SK-N-SH (cell line): ENCODE data around the gene LOC128125822.

Source experiments
- CHD2 ChIP-seq: fragments of 150-350 bp; IDR thresholded peaks from 2 replicates; pipeline ENCODE4 v1.6.1; 2018; ENCODE audit warnings: low read length; ENCODE audit not compliant: partially characterized antibody
- EP300 ChIP-seq, 2 experiments: IDR thresholded peaks; 2 replicates each; pipeline versions ENCODE4 v1.4.0 to v1.6.1; 2012; ENCODE audit warnings: borderline replicate concordance in 1 of 2, low read depth in 1 of 2, low read length in 1 of 2
- GABPA ChIP-seq: IDR thresholded peaks from 2 replicates; pipeline ENCODE4 v1.4.0; 2012; ENCODE audit warnings: low read depth, mild to moderate bottlenecking
- JUND ChIP-seq: IDR thresholded peaks from 2 replicates; pipeline ENCODE4 v1.4.0; 2012
- NRF1 ChIP-seq: IDR thresholded peaks from 2 replicates; pipeline ENCODE4 v1.6.1; 2012; ENCODE audit warnings: low read depth, mild to moderate bottlenecking, low read length
- RFX5 ChIP-seq: IDR thresholded peaks from 2 replicates; pipeline ENCODE4 v1.6.1; 2012; ENCODE audit warnings: mild to moderate bottlenecking, improper control_type of control experiment, low read length
- TEAD4 ChIP-seq: IDR thresholded peaks from 2 replicates; pipeline ENCODE4 v1.4.0; 2012; ENCODE audit warnings: mild to moderate bottlenecking, borderline replicate concordance; ENCODE audit not compliant: insufficient read depth
- TF ChIP-seq, protein P1 (sequence below): fragments of 200-600 bp; sonication (generic); IDR thresholded peaks from 2 replicates; pipeline ENCODE4 v1.6.1; 2017; ENCODE audit warnings: antibody characterized with exemption, mild to moderate bottlenecking, moderate library complexity
- TF ChIP-seq, protein P2 (sequence below): IDR thresholded peaks from 2 replicates; pipeline ENCODE4 v1.4.0; 2012; ENCODE audit warnings: low read depth, borderline replicate concordance

- TF ChIP-seq, protein P1, sequence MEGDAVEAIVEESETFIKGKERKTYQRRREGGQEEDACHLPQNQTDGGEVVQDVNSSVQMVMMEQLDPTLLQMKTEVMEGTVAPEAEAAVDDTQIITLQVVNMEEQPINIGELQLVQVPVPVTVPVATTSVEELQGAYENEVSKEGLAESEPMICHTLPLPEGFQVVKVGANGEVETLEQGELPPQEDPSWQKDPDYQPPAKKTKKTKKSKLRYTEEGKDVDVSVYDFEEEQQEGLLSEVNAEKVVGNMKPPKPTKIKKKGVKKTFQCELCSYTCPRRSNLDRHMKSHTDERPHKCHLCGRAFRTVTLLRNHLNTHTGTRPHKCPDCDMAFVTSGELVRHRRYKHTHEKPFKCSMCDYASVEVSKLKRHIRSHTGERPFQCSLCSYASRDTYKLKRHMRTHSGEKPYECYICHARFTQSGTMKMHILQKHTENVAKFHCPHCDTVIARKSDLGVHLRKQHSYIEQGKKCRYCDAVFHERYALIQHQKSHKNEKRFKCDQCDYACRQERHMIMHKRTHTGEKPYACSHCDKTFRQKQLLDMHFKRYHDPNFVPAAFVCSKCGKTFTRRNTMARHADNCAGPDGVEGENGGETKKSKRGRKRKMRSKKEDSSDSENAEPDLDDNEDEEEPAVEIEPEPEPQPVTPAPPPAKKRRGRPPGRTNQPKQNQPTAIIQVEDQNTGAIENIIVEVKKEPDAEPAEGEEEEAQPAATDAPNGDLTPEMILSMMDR = no peak
- TF ChIP-seq GABPA = no peak
- no peak for TF ChIP-seq CHD2
- TF ChIP-seq RFX5 = no peak
- TF ChIP-seq EP300 (IDR thresholded peaks at IDR 0.05; ENCODE audit: borderline replicate concordance in 1 of 2, low read depth in 1 of 2, low read length in 1 of 2) = no peak
- no peak for TF ChIP-seq JUND
- TF ChIP-seq, protein P2, sequence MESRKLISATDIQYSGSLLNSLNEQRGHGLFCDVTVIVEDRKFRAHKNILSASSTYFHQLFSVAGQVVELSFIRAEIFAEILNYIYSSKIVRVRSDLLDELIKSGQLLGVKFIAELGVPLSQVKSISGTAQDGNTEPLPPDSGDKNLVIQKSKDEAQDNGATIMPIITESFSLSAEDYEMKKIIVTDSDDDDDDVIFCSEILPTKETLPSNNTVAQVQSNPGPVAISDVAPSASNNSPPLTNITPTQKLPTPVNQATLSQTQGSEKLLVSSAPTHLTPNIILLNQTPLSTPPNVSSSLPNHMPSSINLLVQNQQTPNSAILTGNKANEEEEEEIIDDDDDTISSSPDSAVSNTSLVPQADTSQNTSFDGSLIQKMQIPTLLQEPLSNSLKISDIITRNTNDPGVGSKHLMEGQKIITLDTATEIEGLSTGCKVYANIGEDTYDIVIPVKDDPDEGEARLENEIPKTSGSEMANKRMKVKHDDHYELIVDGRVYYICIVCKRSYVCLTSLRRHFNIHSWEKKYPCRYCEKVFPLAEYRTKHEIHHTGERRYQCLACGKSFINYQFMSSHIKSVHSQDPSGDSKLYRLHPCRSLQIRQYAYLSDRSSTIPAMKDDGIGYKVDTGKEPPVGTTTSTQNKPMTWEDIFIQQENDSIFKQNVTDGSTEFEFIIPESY = no peak
- TF ChIP-seq TEAD4 = no peak
- TF ChIP-seq NRF1 = no peak
Observed at GRCh38 chr6:63526931-63527330, 45.3 kb upstream of the LOC128125822 start.
